ENCODE data around the gene HMGXB4.

DNA sequence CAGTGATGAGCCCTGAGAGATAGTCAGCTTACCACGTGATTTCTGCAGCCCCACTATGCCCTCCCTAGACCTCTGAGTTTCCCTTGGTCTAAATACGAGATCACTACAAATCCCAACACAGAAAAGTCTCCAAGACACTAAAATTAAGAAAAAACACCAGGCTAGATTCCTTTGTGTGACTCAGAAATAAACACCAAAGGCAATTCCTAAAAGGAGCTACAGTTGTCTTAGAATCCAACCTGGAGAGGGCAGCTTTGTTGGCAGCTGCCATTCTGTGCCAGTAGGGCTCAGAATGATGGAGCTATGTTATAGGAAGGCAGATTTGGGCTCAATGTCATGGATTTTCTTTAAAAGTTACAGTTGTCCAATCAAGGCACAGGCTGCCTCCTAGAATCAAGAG lies 37.1 kb upstream of the HMGXB4 start:
- TF ChIP-seq, protein P1, sequence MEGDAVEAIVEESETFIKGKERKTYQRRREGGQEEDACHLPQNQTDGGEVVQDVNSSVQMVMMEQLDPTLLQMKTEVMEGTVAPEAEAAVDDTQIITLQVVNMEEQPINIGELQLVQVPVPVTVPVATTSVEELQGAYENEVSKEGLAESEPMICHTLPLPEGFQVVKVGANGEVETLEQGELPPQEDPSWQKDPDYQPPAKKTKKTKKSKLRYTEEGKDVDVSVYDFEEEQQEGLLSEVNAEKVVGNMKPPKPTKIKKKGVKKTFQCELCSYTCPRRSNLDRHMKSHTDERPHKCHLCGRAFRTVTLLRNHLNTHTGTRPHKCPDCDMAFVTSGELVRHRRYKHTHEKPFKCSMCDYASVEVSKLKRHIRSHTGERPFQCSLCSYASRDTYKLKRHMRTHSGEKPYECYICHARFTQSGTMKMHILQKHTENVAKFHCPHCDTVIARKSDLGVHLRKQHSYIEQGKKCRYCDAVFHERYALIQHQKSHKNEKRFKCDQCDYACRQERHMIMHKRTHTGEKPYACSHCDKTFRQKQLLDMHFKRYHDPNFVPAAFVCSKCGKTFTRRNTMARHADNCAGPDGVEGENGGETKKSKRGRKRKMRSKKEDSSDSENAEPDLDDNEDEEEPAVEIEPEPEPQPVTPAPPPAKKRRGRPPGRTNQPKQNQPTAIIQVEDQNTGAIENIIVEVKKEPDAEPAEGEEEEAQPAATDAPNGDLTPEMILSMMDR (IDR thresholded peaks at IDR 0.05): no peak
- no peak for TF ChIP-seq EZH2 (IDR thresholded peaks at IDR 0.05; ENCODE audit: borderline replicate concordance, insufficient read depth, low read depth, low read length, poor library complexity, severe bottlenecking)

Data from B cell (primary cell).